Activated T-helper 1 cell treated with anti-CD3 and anti-CD28 coated beads, Interleukin-2, amount 50 U/mL, for 16 hours (primary cell): ENCODE data around the gene ADAMTS12.

Source experiments
- DNase-seq, 2 donors: peaks; one replicate each; pipeline ENCODE4 v3.0.0-alpha.2; 2020; ENCODE audit warnings: low read depth in 1 of 2, low spot score in 1 of 2

Gene ADAMTS12, protein sequence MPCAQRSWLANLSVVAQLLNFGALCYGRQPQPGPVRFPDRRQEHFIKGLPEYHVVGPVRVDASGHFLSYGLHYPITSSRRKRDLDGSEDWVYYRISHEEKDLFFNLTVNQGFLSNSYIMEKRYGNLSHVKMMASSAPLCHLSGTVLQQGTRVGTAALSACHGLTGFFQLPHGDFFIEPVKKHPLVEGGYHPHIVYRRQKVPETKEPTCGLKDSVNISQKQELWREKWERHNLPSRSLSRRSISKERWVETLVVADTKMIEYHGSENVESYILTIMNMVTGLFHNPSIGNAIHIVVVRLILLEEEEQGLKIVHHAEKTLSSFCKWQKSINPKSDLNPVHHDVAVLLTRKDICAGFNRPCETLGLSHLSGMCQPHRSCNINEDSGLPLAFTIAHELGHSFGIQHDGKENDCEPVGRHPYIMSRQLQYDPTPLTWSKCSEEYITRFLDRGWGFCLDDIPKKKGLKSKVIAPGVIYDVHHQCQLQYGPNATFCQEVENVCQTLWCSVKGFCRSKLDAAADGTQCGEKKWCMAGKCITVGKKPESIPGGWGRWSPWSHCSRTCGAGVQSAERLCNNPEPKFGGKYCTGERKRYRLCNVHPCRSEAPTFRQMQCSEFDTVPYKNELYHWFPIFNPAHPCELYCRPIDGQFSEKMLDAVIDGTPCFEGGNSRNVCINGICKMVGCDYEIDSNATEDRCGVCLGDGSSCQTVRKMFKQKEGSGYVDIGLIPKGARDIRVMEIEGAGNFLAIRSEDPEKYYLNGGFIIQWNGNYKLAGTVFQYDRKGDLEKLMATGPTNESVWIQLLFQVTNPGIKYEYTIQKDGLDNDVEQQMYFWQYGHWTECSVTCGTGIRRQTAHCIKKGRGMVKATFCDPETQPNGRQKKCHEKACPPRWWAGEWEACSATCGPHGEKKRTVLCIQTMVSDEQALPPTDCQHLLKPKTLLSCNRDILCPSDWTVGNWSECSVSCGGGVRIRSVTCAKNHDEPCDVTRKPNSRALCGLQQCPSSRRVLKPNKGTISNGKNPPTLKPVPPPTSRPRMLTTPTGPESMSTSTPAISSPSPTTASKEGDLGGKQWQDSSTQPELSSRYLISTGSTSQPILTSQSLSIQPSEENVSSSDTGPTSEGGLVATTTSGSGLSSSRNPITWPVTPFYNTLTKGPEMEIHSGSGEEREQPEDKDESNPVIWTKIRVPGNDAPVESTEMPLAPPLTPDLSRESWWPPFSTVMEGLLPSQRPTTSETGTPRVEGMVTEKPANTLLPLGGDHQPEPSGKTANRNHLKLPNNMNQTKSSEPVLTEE (N-terminal part only)

DNA sequence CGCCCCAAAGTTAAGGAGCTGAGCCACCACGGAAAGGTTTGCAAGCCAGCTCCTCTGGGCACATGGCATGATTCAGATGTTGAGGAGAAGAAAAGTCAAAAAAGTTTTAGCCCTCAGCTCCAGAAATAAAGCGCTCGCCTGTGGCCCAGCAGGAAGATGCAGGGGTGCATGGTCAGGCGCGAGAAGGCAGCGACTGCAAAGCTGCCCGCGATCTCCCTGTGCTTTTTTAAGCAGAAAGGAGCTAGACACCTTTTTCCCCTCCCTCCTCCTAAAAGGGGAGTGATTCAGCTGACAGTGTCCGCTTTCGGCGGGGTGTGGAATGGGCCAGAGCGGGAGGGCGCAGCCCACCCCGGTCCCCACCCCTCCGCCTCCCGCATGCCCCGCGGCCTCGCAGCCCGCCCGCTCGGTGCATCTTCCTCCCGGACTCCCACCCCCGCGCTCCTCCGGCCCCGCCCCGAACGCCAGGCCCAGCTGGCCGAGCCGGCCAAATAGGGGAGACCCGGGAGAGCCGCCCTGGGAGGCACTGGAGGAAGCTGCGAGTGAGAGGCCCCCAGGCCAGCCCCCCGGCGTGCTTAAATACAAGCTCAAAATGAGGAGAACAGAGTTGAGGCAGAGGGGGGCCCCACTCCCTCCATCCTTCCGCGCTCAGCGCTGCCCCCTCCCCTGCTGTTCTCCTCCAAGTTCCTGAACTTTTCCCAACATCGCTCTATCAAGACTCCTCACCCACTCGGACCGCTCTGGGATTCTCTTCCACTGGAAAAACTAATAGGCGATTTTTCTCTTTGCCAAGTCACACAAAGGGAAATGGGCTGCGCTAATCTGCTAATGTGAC is at the start of gene ADAMTS12:
Gene ADAMTS12 (minus strand): TSS at position 203 of the 832 bp plus-strand sequence. CDS start 134 bp downstream, at position 69.
- no peak for DNase-seq

- DNase-seq = no peak
These were observed 49.3 kb upstream of the ADAMTS12 start for GRCh38 chr5:33941090-33941489.

DNA sequence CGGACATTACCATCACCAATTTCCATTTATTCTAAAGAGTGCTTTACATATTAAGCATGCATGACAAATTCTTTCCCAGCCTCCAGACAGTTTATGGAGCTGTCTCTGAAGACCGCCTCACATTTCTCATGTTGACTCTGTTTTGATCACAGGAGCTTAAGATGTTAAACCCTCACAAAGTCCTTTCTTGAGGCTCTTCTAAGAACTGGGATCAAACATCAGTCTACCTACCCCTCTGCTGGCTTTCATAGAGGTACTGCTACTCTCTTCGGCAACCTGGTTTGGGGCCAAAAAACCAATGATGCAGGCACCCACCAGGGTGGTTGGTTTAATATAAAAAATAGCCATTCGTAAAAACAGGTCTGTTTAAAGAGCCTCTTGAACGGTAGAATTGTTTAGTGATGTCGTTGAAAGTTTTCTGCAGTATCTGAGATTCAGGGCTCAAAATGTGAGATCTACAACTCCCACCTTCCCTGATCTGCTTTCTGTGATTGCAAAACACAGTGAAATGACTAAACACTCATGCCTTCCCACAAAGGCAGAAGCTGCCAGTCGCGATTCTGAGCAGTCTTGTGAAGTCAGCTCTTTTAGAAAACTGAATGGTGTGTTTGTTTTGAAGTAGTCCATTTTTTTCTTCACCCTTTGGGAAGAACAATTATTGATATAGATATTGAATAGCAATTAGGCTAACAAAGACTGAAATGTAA is 47.9 kb upstream of the ADAMTS12 start:
- DNase-seq = no peak

- DNase-seq = no peak
These were observed 47.1 kb upstream of the ADAMTS12 start for GRCh38 chr5:33938881-33939280.

- DNase-seq = no peak
These were observed 46.7 kb upstream of the ADAMTS12 start for GRCh38 chr5:33938507-33938796.

GRCh38 chr5:33937707-33938506 is 46.1 kb upstream of the ADAMTS12 start:
- no peak for DNase-seq

- no peak for DNase-seq
These were observed 45.4 kb upstream of the ADAMTS12 start for GRCh38 chr5:33937017-33937706.

- DNase-seq = no peak
These were observed 44.7 kb upstream of the ADAMTS12 start, which contains the start of gene RXFP3 for GRCh38 chr5:33936381-33937016. Gene RXFP3, plus strand, starts transcription at chr5:33936386. Its CDS starts 355 bp downstream, at chr5:33936741.

GRCh38 chr5:33936004-33936380 is 44.2 kb upstream of the ADAMTS12 start:
- DNase-seq = no peak

DNA sequence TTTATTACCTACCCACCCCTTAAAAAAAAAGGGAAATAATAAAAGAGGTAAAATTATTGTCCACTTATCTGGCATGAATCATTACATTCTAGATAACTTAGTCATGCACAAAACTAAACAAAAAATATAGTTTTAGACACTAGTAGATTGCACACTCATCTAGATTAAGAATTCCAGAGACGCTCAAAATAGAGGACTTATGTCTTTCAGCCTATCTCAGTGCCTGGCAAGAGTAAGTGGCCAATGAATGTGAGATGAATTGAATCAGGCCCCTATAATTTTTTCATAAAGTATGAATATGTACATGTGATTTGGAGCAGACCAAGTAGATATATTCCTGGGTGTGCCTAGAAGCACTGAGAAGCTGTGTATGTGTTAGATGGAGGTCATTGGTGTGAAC is 42.4 kb upstream of the ADAMTS12 start:
- no peak for DNase-seq

GRCh38 chr5:33933723-33934169 is 42.0 kb upstream of the ADAMTS12 start:
- no peak for DNase-seq

GRCh38 chr5:33931136-33931535 is 39.3 kb upstream of the ADAMTS12 start:
- DNase-seq = no peak

- DNase-seq = no peak
These were observed 38.3 kb upstream of the ADAMTS12 start for GRCh38 chr5:33929925-33930690.

DNA sequence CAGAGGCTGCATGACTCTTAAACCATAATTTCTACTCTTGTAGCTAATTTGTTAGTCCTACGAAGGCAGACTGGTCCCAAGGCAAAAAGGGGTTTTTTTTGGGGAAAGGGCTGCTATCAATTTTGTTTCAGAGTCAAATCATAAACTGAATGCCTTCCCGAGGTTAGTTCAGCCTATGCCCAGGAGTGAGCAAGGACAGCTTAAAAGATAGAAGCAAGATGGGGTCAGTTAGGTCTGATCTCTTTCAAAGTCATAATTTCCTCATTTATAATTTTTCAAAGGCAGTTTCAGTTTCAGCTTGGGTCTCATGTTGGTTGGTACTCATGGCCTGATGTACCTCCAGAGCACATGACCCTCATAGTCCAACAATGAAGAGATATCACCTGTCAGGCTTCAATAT is 36.5 kb upstream of the ADAMTS12 start:
- no peak for DNase-seq

- DNase-seq = no peak
These were observed 35.9 kb upstream of the ADAMTS12 start for GRCh38 chr5:33927685-33928084.

DNA sequence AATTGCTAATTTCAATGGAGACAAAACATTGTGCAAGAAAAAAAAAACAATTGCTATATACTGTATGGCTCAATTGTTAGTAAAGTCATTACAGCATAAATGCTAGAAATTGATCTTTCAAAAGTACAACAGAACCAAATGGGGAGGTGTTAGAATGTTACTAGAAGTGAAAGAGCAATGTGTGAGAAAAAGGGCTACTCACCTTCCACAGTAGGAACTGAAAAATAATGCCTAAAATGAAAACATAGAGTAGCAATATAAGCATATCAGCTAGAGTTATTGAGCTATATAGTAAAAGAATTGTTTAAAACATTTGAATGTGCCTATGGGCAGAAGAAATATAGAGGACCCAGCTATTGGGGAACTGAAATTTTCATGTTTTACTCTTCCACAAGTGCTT is 33.5 kb upstream of the ADAMTS12 start:
- no peak for DNase-seq

- DNase-seq = no peak
These were observed 29.2 kb upstream of the ADAMTS12 start for GRCh38 chr5:33921002-33921401.
